ENCODE results near the gene FMO1.

Gene FMO1

DNA sequence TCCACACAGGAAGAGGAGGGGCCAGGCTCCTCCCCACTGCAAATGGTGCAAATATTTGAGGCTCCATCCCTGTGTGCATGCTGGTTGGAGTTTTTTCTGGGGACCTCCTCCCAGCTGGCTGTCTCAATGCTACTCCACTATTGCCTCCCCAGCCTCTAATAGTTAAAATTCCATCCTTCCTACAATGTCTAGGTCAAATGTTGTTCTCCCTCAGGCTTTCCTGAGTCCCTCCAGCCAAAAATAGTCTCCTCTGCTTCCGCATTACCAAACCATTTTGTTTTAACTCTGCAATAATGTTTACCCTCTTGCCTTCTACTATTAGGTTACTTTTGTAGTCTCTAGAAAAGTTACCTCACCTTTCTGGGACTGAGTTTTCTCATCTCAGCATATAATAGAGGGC, 29.6 kb upstream of the FMO1 start:
- Histone ChIP-seq H3K9me3 (ENCODE audit: insufficient read depth, low read length, severe bottlenecking) (no peaks in the 10 kb centered on the region), H3K9ac (ENCODE audit: low read depth, low read length) (no peak overlapping the region), H4K20me1 (ENCODE audit: insufficient read depth, low read length) (no peaks in the 10 kb centered on the region), H3K27me3 (ENCODE audit: insufficient read depth, low read length, poor library complexity) (no peaks in the 10 kb centered on the region), H3K27ac (ENCODE audit: low read length) (no peak overlapping the region), H3K4me2 (ENCODE audit: insufficient read depth, low read length) (no peak overlapping the region), H3K4me3 (ENCODE audit: low read depth in 1 of 2, low read length in 2 of 2) (no peak overlapping the region), H2AFZ (ENCODE audit: low read depth, low read length) (no peak overlapping the region), H3K36me3 (ENCODE audit: insufficient read depth, low read length) (no peaks in the 10 kb centered on the region), H3K4me1 (ENCODE audit: insufficient read depth, low read length) (no peaks in the 10 kb centered on the region), H3K79me2 (ENCODE audit: insufficient read depth, low read length) (no peaks in the 10 kb centered on the region)
- DNase-seq (no peak), ATAC-seq (ENCODE audit: insufficient read depth, low read depth) (no peak)
- TF ChIP-seq, protein P1, sequence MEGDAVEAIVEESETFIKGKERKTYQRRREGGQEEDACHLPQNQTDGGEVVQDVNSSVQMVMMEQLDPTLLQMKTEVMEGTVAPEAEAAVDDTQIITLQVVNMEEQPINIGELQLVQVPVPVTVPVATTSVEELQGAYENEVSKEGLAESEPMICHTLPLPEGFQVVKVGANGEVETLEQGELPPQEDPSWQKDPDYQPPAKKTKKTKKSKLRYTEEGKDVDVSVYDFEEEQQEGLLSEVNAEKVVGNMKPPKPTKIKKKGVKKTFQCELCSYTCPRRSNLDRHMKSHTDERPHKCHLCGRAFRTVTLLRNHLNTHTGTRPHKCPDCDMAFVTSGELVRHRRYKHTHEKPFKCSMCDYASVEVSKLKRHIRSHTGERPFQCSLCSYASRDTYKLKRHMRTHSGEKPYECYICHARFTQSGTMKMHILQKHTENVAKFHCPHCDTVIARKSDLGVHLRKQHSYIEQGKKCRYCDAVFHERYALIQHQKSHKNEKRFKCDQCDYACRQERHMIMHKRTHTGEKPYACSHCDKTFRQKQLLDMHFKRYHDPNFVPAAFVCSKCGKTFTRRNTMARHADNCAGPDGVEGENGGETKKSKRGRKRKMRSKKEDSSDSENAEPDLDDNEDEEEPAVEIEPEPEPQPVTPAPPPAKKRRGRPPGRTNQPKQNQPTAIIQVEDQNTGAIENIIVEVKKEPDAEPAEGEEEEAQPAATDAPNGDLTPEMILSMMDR (IDR thresholded peaks at IDR 0.05; ENCODE audit: borderline replicate concordance, extremely low read depth, low read length, poor library complexity, severe bottlenecking), result no peak
- TF ChIP-seq EZH2 (IDR thresholded peaks at IDR 0.05; ENCODE audit: borderline replicate concordance, low read depth, low read length, severe bottlenecking), result no peak

DNA sequence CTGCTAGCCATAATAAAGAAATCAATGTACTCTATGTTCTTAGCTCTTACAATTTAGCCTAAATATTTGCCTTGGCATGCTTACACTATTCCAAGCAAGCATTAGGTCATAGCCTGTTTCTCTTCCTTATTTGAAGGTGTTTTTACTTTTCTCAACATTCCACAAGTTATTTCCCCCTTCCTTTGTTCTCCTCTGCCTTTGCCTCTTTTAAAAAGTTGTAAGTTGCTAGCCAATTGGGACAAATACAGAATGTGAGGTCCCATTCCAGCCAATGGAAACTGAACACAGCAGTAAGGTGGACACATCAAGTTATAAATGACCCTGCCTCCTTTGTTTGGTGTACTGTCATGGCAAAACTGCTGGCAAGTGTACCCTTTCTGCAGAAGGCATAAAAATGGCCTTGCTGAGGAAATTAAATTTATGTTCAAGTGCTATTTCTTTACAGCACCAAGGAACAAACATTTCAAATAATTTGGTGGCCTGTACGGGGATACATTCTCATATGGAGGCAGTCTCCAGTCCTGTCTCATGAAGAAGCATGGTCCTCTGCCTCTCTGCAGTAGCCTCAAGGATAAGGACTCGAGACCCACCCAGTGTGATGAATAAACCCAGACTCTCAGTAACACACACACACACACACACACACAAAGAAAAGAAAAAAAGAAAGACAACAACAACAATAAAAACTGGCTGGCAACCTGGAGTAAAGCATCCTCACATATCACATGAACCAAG, 28.8 kb upstream of the FMO1 start:
- Histone ChIP-seq H3K36me3 (ENCODE audit: insufficient read depth, low read length) (no peaks in the 10 kb centered on the region), H3K9me3 (ENCODE audit: insufficient read depth, low read length, severe bottlenecking) (no peaks in the 10 kb centered on the region), H3K9ac (ENCODE audit: low read depth, low read length) (no peak overlapping the region), H3K4me2 (ENCODE audit: insufficient read depth, low read length) (no peak overlapping the region), H4K20me1 (ENCODE audit: insufficient read depth, low read length) (no peaks in the 10 kb centered on the region), H3K79me2 (ENCODE audit: insufficient read depth, low read length) (no peaks in the 10 kb centered on the region), H3K27me3 (ENCODE audit: insufficient read depth, low read length, poor library complexity) (no peaks in the 10 kb centered on the region), H3K27ac (ENCODE audit: low read length) (no peak overlapping the region), H3K4me1 (ENCODE audit: insufficient read depth, low read length) (no peaks in the 10 kb centered on the region), H3K4me3 (ENCODE audit: low read depth in 1 of 2, low read length in 2 of 2) (no peak overlapping the region), H2AFZ (ENCODE audit: low read depth, low read length) (no peak overlapping the region)
- DNase-seq (no peak), ATAC-seq (ENCODE audit: insufficient read depth, low read depth) (no peak)
- TF ChIP-seq EZH2 (IDR thresholded peaks at IDR 0.05; ENCODE audit: borderline replicate concordance, low read depth, low read length, severe bottlenecking), result no peak
- TF ChIP-seq, protein P1 (IDR thresholded peaks at IDR 0.05; ENCODE audit: borderline replicate concordance, extremely low read depth, low read length, poor library complexity, severe bottlenecking), result no peak

DNA sequence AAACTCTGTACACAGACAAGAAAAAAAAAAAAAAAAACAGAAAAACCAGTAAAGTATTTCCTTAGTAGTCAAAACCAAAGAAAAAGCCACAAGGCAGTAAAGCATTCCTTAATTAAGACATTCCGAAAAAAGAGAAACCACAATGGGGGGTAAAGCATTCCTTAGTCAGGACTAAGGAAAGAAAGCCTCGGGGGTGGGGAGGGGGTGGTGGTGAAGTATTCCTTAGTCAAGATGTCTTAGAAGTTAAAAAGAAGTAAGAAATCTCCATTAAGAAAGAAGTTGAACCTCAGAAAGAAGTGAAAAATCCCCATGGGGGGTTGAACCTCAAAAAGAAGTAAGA, 28.2 kb upstream of the FMO1 start:
- no peak overlapping the region for H2AFZ ChIP-seq (ENCODE audit: low read depth, low read length)
- no peak overlapping the region for H3K4me3 ChIP-seq (ENCODE audit: low read depth in 1 of 2, low read length in 2 of 2)
- H3K9me3 ChIP-seq (ENCODE audit: insufficient read depth, low read length, severe bottlenecking), result no peaks in the 10 kb centered on the region
- DNase-seq (no peak), ATAC-seq (ENCODE audit: insufficient read depth, low read depth) (no peak)
- no peaks in the 10 kb centered on the region for H3K27me3 ChIP-seq (ENCODE audit: insufficient read depth, low read length, poor library complexity)
- H3K36me3 ChIP-seq (ENCODE audit: insufficient read depth, low read length), result no peaks in the 10 kb centered on the region
- no peaks in the 10 kb centered on the region for H3K79me2 ChIP-seq (ENCODE audit: insufficient read depth, low read length)
- no peak overlapping the region for H3K9ac ChIP-seq (ENCODE audit: low read depth, low read length)
- H3K4me1 ChIP-seq (ENCODE audit: insufficient read depth, low read length), result no peaks in the 10 kb centered on the region
- TF ChIP-seq, protein P1 (IDR thresholded peaks at IDR 0.05; ENCODE audit: borderline replicate concordance, extremely low read depth, low read length, poor library complexity, severe bottlenecking), result no peak
- no peak for TF ChIP-seq EZH2 (IDR thresholded peaks at IDR 0.05; ENCODE audit: borderline replicate concordance, low read depth, low read length, severe bottlenecking)
- H3K4me2 ChIP-seq (ENCODE audit: insufficient read depth, low read length), result no peak overlapping the region
- H4K20me1 ChIP-seq (ENCODE audit: insufficient read depth, low read length), result no peaks in the 10 kb centered on the region
- no peak overlapping the region for H3K27ac ChIP-seq (ENCODE audit: low read length)
